Ammon's horn (tissue), 1 donor: Measurements from ENCODE around the gene COL5A2.

Experiments
- DNase-seq: peaks from one replicate; pipeline ENCODE4 v3.0.0-alpha.2; 2016; ENCODE audit warnings: low spot score

The COL5A2 gene

GRCh38 chr2:189178726-189179569 lies 613 bp downstream of the COL5A2 start:
- no peak for DNase-seq

GRCh38 chr2:189178054-189178453 lies 1.5 kb downstream of the COL5A2 start:
- DNase-seq: no peak

GRCh38 chr2:189177251-189177840 lies 2.2 kb downstream of the COL5A2 start:
- no peak for DNase-seq

GRCh38 chr2:189176516-189176915 lies 3.0 kb downstream of the COL5A2 start:
- no peak for DNase-seq

GRCh38 chr2:189175869-189176433 lies 3.6 kb downstream of the COL5A2 start:
- DNase-seq: no peak

GRCh38 chr2:189171956-189172609 lies 7.5 kb downstream of the COL5A2 start:
- no peak for DNase-seq

- no peak for DNase-seq
These were observed 10.6 kb downstream of the COL5A2 start for GRCh38 chr2:189168856-189169499.

- no peak for DNase-seq
These were observed 13.7 kb downstream of the COL5A2 start for GRCh38 chr2:189165656-189166380.

- DNase-seq: no peak
These were observed 14.8 kb downstream of the COL5A2 start for GRCh38 chr2:189164746-189165145.

GRCh38 chr2:189163889-189164288 lies 15.7 kb downstream of the COL5A2 start:
- DNase-seq: no peak

GRCh38 chr2:189162566-189162965 lies 17.0 kb downstream of the COL5A2 start:
- DNase-seq: no peak

- no peak for DNase-seq
These were observed 17.7 kb downstream of the COL5A2 start for GRCh38 chr2:189161894-189162293.

GRCh38 chr2:189159717-189160116 lies 19.8 kb downstream of the COL5A2 start:
- no peak for DNase-seq

GRCh38 chr2:189159273-189159672 lies 20.3 kb downstream of the COL5A2 start:
- DNase-seq: no peak

GRCh38 chr2:189157939-189158338 lies 21.6 kb downstream of the COL5A2 start:
- no peak for DNase-seq

GRCh38 chr2:189157456-189157855 lies 22.1 kb downstream of the COL5A2 start:
- no peak for DNase-seq

- DNase-seq: no peak
These were observed 23.8 kb downstream of the COL5A2 start for GRCh38 chr2:189155795-189156194.

GRCh38 chr2:189153619-189154018 lies 25.9 kb downstream of the COL5A2 start:
- no peak for DNase-seq

GRCh38 chr2:189152483-189152882 lies 27.1 kb downstream of the COL5A2 start:
- DNase-seq: no peak

- no peak for DNase-seq
These were observed 27.7 kb downstream of the COL5A2 start for GRCh38 chr2:189151906-189152305.

- no peak for DNase-seq
These were observed 29.5 kb downstream of the COL5A2 start for GRCh38 chr2:189150033-189150432.

- no peak for DNase-seq
These were observed 31.6 kb downstream of the COL5A2 start for GRCh38 chr2:189147989-189148388.
